IMR-90 (cell line): ENCODE data around the gene FCHSD2. TPM values are rescaled to one million over a fixed set of nuclear protein-coding genes. Genes with fewer than 3 reads are reported as not detected.

Experiments used
- ATAC-seq: fragments of 200-7000 bp; cut with Tn5 transposase; 2 replicates; pipeline ENCODE4 v1.9.1; 2020; ENCODE audit warnings: low read depth, mild to moderate bottlenecking, moderate library complexity
- BruUV-seq: library from RNA; stranded (reverse); fragments of 400-500 nt; replicated peaks from 2 replicates; lab custom pipeline; 2021; lab: Mats Ljungman, UMichigan
- CTCF ChIA-PET: fragments of 300-600 bp; formaldehyde crosslinking; extraction: SDS; loops from one replicate; lab custom pipeline; 2021; ENCODE audit warnings: antibody characterized with exemption; lab: Yijun Ruan, JAX
- POLR2A ChIA-PET: fragments of 300-600 bp; sonication (Branson Sonifier 250); formaldehyde crosslinking; loops from one replicate; lab custom pipeline; 2022; ENCODE audit warnings: antibody characterized with exemption; ENCODE audit not compliant: unreplicated experiment; lab: Charles Lee
- DNase-seq: peaks from one replicate; pipeline ENCODE4 v3.0.0; 2013
- H2AFZ ChIP-seq: replicated peaks from 2 replicates; pipeline ENCODE3; 2013; ENCODE audit warnings: low read length, mild to moderate bottlenecking; ENCODE audit not compliant: poor library complexity
- H2AK5ac ChIP-seq: 2 replicates; pipeline ENCODE4 v1.6.1; 2013; ENCODE audit warnings: low read depth, low read length, inconsistent platforms
- H2AK9ac ChIP-seq: replicated peaks from 2 replicates; pipeline ENCODE3; 2013; ENCODE audit warnings: mild to moderate bottlenecking, low read depth, low read length, moderate library complexity; ENCODE audit not compliant: poor library complexity
- H2BK120ac ChIP-seq: 2 replicates; pipeline ENCODE4 v1.6.1; 2013; ENCODE audit warnings: low read depth, low read length, inconsistent platforms
- H2BK15ac ChIP-seq: 3 replicates; pipeline ENCODE4 v1.6.1; 2013; ENCODE audit warnings: low read depth, low read length, inconsistent platforms
- H2BK20ac ChIP-seq: 2 replicates; pipeline ENCODE4 v1.6.1; 2013; ENCODE audit warnings: low read depth, mild to moderate bottlenecking, inconsistent platforms, low read length, moderate library complexity
- H2BK5ac ChIP-seq: 2 replicates; pipeline ENCODE4 v1.6.1; 2013; ENCODE audit warnings: mild to moderate bottlenecking, low read depth, low read length, inconsistent platforms; ENCODE audit not compliant: poor library complexity, severe bottlenecking
- H3K14ac ChIP-seq: replicated peaks from 2 replicates; pipeline ENCODE4 v1.6.1; 2013; ENCODE audit warnings: low read depth, low read length, inconsistent platforms
- H3K18ac ChIP-seq: 2 replicates; pipeline ENCODE4 v1.6.1; 2013; ENCODE audit warnings: low read depth, low read length, control low read depth
- H3K23ac ChIP-seq: 2 replicates; pipeline ENCODE4 v1.6.1; 2013; ENCODE audit warnings: low read depth, low read length, inconsistent platforms
- H3K27ac ChIP-seq: 2 replicates; pipeline ENCODE4 v1.5.1; 2013; ENCODE audit warnings: mild to moderate bottlenecking, control low read depth, low read length; ENCODE audit not compliant: insufficient read depth
- H3K27me3 ChIP-seq: 2 replicates; pipeline ENCODE4 v1.6.1; 2013; ENCODE audit warnings: low read length; ENCODE audit not compliant: control insufficient read depth, insufficient read depth
- H3K36me3 ChIP-seq: 2 replicates; pipeline ENCODE4 v1.6.1; 2013; ENCODE audit warnings: low read length, mixed read lengths; ENCODE audit not compliant: control insufficient read depth, insufficient read depth
- H3K4ac ChIP-seq: 2 replicates; pipeline ENCODE4 v1.6.1; 2013; ENCODE audit warnings: low read depth, low read length, inconsistent platforms
- H3K4me1 ChIP-seq: 2 replicates; pipeline ENCODE4 v1.6.1; 2013; ENCODE audit warnings: low read length, mixed read lengths; ENCODE audit not compliant: control insufficient read depth, insufficient read depth
- H3K4me2 ChIP-seq: 2 replicates; pipeline ENCODE4 v1.6.1; 2013; ENCODE audit warnings: low read depth, mild to moderate bottlenecking, control low read depth, low read length, moderate library complexity
- H3K4me3 ChIP-seq: 2 replicates; pipeline ENCODE4 v1.5.1; 2013; ENCODE audit warnings: low read depth, mild to moderate bottlenecking, control low read depth, low read length, moderate library complexity; ENCODE audit not compliant: insufficient read depth
- H3K56ac ChIP-seq: 2 replicates; pipeline ENCODE4 v1.6.1; 2013; ENCODE audit warnings: low read length, inconsistent platforms; ENCODE audit not compliant: insufficient read depth; ENCODE audit errors: extremely low read depth
- H3K79me1 ChIP-seq, 2 experiments: 2 replicates each; pipeline ENCODE4 v1.6.1; 2013; ENCODE audit warnings: low read length in 2 of 2, inconsistent platforms in 1 of 2, low read depth in 1 of 2
- H3K9ac ChIP-seq: 2 replicates; pipeline ENCODE4 v1.6.1; 2013; ENCODE audit warnings: low read depth, low read length, control low read depth
- H3K9me1 ChIP-seq: 2 replicates; pipeline ENCODE4 v1.6.1; 2013; ENCODE audit warnings: low read length, inconsistent platforms; ENCODE audit not compliant: insufficient read depth
- H3K9me3 ChIP-seq: 2 replicates; pipeline ENCODE4 v1.6.1; 2013; ENCODE audit warnings: low read length; ENCODE audit not compliant: control insufficient read depth, insufficient read depth
- H4K20me1 ChIP-seq: 2 replicates; pipeline ENCODE4 v1.6.1; 2013; ENCODE audit warnings: low read length, inconsistent platforms; ENCODE audit not compliant: insufficient read depth
- H4K5ac ChIP-seq: 2 replicates; pipeline ENCODE4 v1.6.1; 2013; ENCODE audit warnings: mild to moderate bottlenecking, low read depth, low read length, control low read depth
- H4K8ac ChIP-seq, 2 experiments: 2 replicates each; pipeline ENCODE4 v1.6.1; 2013; ENCODE audit warnings: low read depth in 2 of 2, low read length in 2 of 2, control low read depth in 1 of 2, inconsistent platforms in 1 of 2
- H4K91ac ChIP-seq: 2 replicates; pipeline ENCODE4 v1.6.1; 2013; ENCODE audit warnings: low read depth, low read length, inconsistent platforms; ENCODE audit not compliant: insufficient read depth
- CEBPB ChIP-seq: IDR thresholded peaks from 2 replicates; pipeline ENCODE4 v1.6.1; 2012; ENCODE audit warnings: low read depth, low read length, improper control_type of control experiment
- CHD1 ChIP-seq: IDR thresholded peaks from 2 replicates; pipeline ENCODE4 v1.6.1; 2012; ENCODE audit warnings: low read depth, low read length, improper control_type of control experiment
- CTCF ChIP-seq: conservative IDR thresholded peaks from 2 replicates; pipeline ENCODE4 v1.5.1; 2012; ENCODE audit warnings: mild to moderate bottlenecking, low read depth, low read length, improper control_type of control experiment
- FOS ChIP-seq: fragments of 150-350 bp; IDR thresholded peaks from 2 replicates; pipeline ENCODE4 v1.6.1; 2016; ENCODE audit warnings: low read depth, low read length
- MAFK ChIP-seq: IDR thresholded peaks from 2 replicates; pipeline ENCODE4 v1.6.1; 2012; ENCODE audit warnings: low read depth, low read length, improper control_type of control experiment
- NFE2L2 ChIP-seq: fragments of 150-350 bp; IDR thresholded peaks from 2 replicates; pipeline ENCODE4 v1.6.1; 2016; ENCODE audit warnings: low read depth, mild to moderate bottlenecking, low read length
- POLR2A ChIP-seq: IDR thresholded peaks from 2 replicates; pipeline ENCODE4 v1.6.1; 2012; ENCODE audit warnings: mild to moderate bottlenecking, low read depth, low read length
- RAD21 ChIP-seq: IDR thresholded peaks from 2 replicates; pipeline ENCODE4 v1.6.1; 2012; ENCODE audit warnings: low read length, improper control_type of control experiment
- RCOR1 ChIP-seq: IDR thresholded peaks from 2 replicates; pipeline ENCODE4 v1.6.1; 2012; ENCODE audit warnings: mild to moderate bottlenecking, low read length, improper control_type of control experiment; ENCODE audit not compliant: insufficient replicate concordance
- SMC3 ChIP-seq: fragments of 150-350 bp; IDR thresholded peaks from 2 replicates; pipeline ENCODE4 v1.6.1; 2016; ENCODE audit warnings: low read depth, mild to moderate bottlenecking, antibody characterized with exemption, low read length, moderate library complexity
- WGBS, 2 experiments: methylation state at CpG; one replicate each; pipeline versions ENCODE4 v1.1.5 to v1.1.7; 2013; ENCODE audit warnings: missing lambda C conversion rate in 2 of 2; ENCODE audit not compliant: insufficient read length in 1 of 2; ENCODE audit errors: extremely low coverage in 2 of 2; 5-methylcytosine and 5-hydroxymethylcytosine counted together
- dilution Hi-C: fragments of 300-500 bp; cut with HindIII; formaldehyde crosslinking; loops from one replicate; pipeline ENCODE4 v1.14.3; 2018; ENCODE audit warnings: low sequenced_read_pairs; ENCODE audit not compliant: unreplicated experiment
- in situ Hi-C: fragments of 300-500 bp; cut with MboI; formaldehyde crosslinking; loops from 3 replicates; pipeline ENCODE4 v1.14.3; 2019; ENCODE audit warnings: low sequenced_read_pairs, inconsistent platforms, mixed read lengths
- intact Hi-C: fragments of 100-400 bp; cut with micrococcal nuclease; formaldehyde crosslinking; loops from 2 replicates; pipeline ENCODE4 v1.10.0; 2022
- polyA plus RNA-seq, 3 experiments: library from polyadenylated mRNA; depleted of rRNA; stranded (reverse); fragments of >200 nt; gene quantifications; 2 replicates each; pipeline ENCODE4 v1.2.3, GENCODE V29; 2012; ENCODE audit warnings: low replicate concordance in 1 of 3
- total RNA-seq: library from RNA; depleted of rRNA; stranded (reverse); fragments of >200 nt; gene quantifications from 2 replicates; pipeline ENCODE4 v1.2.3, GENCODE V29; 2012

The FCHSD2 gene
- total and polyA plus RNA-seq, 2 of the 4 experiments (the other 2 are of a cell fraction), result 5.9 to 18.7 TPM

GRCh38 chr11:72848846-72849466 is 293.2 kb downstream of the FCHSD2 start:
- no peak overlapping the region for H3K14ac ChIP-seq
- H2BK5ac ChIP-seq, result no peak overlapping the region
- no peak overlapping the region for H3K9ac ChIP-seq
- no peaks in the 10 kb centered on the region for H3K27me3 ChIP-seq
- H4K5ac ChIP-seq, result no peak overlapping the region
- no peak overlapping the region for H2AK9ac ChIP-seq
- ChIA-PET POLR2A (no interaction called here), CTCF (no interaction called here)
- no peak overlapping the region for H2BK20ac ChIP-seq
- no peak overlapping the region for H2AK5ac ChIP-seq
- dilution Hi-C loops, result no loop called here
- H3K23ac ChIP-seq, result no peak overlapping the region
- H4K8ac ChIP-seq, result no peak overlapping the region
- H4K91ac ChIP-seq, result no peak overlapping the region
- H2BK15ac ChIP-seq, result no peak overlapping the region
- in situ Hi-C loops, result no loop called here
- ATAC-seq (peak; percentile 58; the same call in 1 of the 2 replicates), DNase-seq (peak; percentile 60)
- no peak overlapping the region for H3K27ac ChIP-seq
- no peaks in the 10 kb centered on the region for H3K36me3 ChIP-seq
- no peak overlapping the region for H3K4me3 ChIP-seq
- no peaks in the 10 kb centered on the region for H3K9me1 ChIP-seq
- no peak overlapping the region for H3K4ac ChIP-seq
- no peak overlapping the region for H2BK120ac ChIP-seq
- TF ChIP-seq CEBPB (no peak), RAD21 (peak; percentile 64), RCOR1 (no peak), SMC3 (peak; percentile 54; the same call in 1 of the 2 replicates), NFE2L2 (no peak), MAFK (no peak), CHD1 (no peak), FOS (no peak), POLR2A (no peak), CTCF (peak; percentile 62)
- H3K79me1 ChIP-seq, result peaks cover 10 to 22% of the 10 kb centered on the region in 2 experiments; a peak in 2 of 4 replicates
- H3K4me2 ChIP-seq, result no peak overlapping the region
- no peaks in the 10 kb centered on the region for H3K9me3 ChIP-seq
- intact Hi-C loops, result loop anchor here (1.0 kb wide), 1 partner anchor 124 kb away; no protein-coding TSS in a partner anchor
- no CpG with 5 or more reads among the region's 6 CpGs for WGBS, 2 experiments
- H3K56ac ChIP-seq, result no peak overlapping the region
- BruUV-seq, result no TSS peak
- H4K20me1 ChIP-seq, result no peaks in the 10 kb centered on the region
- H3K18ac ChIP-seq, result no peak overlapping the region
- no peak overlapping the region for H2AFZ ChIP-seq
- H3K4me1 ChIP-seq, result peaks cover 2% of the 10 kb centered on the region
